GM12878 (cell line): ENCODE results near the gene PROB1. TPM values are rescaled to one million over a fixed set of nuclear protein-coding genes. Genes with fewer than 3 reads are reported as not detected.
A peak's percentile ranks its signal among the peaks of the same experiment; 100 is the strongest.

Experiments
- ATAC-seq: fragments of 200-7000 bp; cut with Tn5 transposase; 3 replicates; pipeline ENCODE4 v1.9.1; 2020; ENCODE audit warnings: mild to moderate bottlenecking, moderate library complexity
- BruUV-seq: library from RNA; stranded (reverse); fragments of 400-500 nt; replicated peaks from 2 replicates; lab custom pipeline; 2021; lab: Mats Ljungman, UMichigan
- CTCF ChIA-PET: fragments of 300-600 bp; sonication (Branson Sonifier 250); formaldehyde crosslinking; extraction: SDS; loops from one replicate; lab custom pipeline; 2021; ENCODE audit warnings: inconsistent platforms; lab: Yijun Ruan, JAX
- POLR2A ChIA-PET: fragments of 350-600 bp; formaldehyde crosslinking; extraction: SDS; loops from one replicate; lab custom pipeline; 2021; ENCODE audit warnings: inconsistent platforms; lab: Charles Lee
- RAD21 ChIA-PET: fragments of 300-600 bp; sonication (Branson Sonifier 250); formaldehyde crosslinking; loops from one replicate; lab custom pipeline; 2023; ENCODE audit warnings: antibody characterized with exemption; ENCODE audit not compliant: unreplicated experiment; lab: Charles Lee
- SMC1A ChIA-PET: fragments of 300-600 bp; sonication (Branson Sonifier 250); formaldehyde crosslinking; loops from one replicate; lab custom pipeline; 2023; ENCODE audit not compliant: unreplicated experiment, uncharacterized antibody; lab: Charles Lee
- DNase-seq: peaks from one replicate; pipeline ENCODE4 v3.0.0-alpha.2; 2011; ENCODE audit warnings: low read depth, low spot score
- FAIRE-seq: peaks from 3 replicates; lab custom pipeline; 2011; peaks lifted over from hg19 to GRCh38; lab: Jason Lieb, UNC
- H2AFZ ChIP-seq: 2 replicates; pipeline ENCODE4 v1.6.0; 2011; ENCODE audit warnings: low read depth, low read length, control low read depth; ENCODE audit not compliant: control insufficient read depth
- H3K27ac ChIP-seq: 2 replicates; pipeline ENCODE4 v1.5.1; 2011; ENCODE audit warnings: control low read depth; ENCODE audit not compliant: control insufficient read depth, insufficient read depth
- H3K27me3 ChIP-seq, 2 experiments: replicated peaks in 1 of 2; 2 replicates each; pipeline versions ENCODE4 v1.6.0 to v1.6.1; 2011; ENCODE audit warnings: low read length in 1 of 2; ENCODE audit not compliant: control insufficient read depth in 2 of 2, insufficient read depth in 2 of 2
- H3K36me3 ChIP-seq, 2 experiments: 2 replicates each; pipeline ENCODE4 v1.5.1; 2011; ENCODE audit warnings: low read length in 1 of 2; ENCODE audit not compliant: control insufficient read depth in 2 of 2, insufficient read depth in 2 of 2
- H3K4me1 ChIP-seq: 2 replicates; pipeline ENCODE4 v1.6.1; 2011; ENCODE audit warnings: mild to moderate bottlenecking, low read length, moderate library complexity, mixed read lengths; ENCODE audit not compliant: control insufficient read depth, insufficient read depth
- H3K4me2 ChIP-seq: 2 replicates; pipeline ENCODE4 v1.6.0; 2011; ENCODE audit warnings: control low read depth; ENCODE audit not compliant: control insufficient read depth, insufficient read depth
- H3K4me3 ChIP-seq: fragments of 200-600 bp; sonication (generic); 2 replicates; pipeline ENCODE4 v1.5.1; 2016
- H3K79me2 ChIP-seq: 2 replicates; pipeline ENCODE4 v1.6.0; 2011; ENCODE audit warnings: low read length; ENCODE audit not compliant: control insufficient read depth, insufficient read depth
- H3K9ac ChIP-seq: 2 replicates; pipeline ENCODE4 v1.8.0; 2011; ENCODE audit warnings: low read length, control low read depth, mixed read lengths; ENCODE audit not compliant: control insufficient read depth, insufficient read depth
- H3K9me3 ChIP-seq: replicated peaks from 3 replicates; pipeline ENCODE4 v1.5.1; 2011; ENCODE audit warnings: mild to moderate bottlenecking, low read length; ENCODE audit not compliant: control insufficient read depth, insufficient read depth
- H4K20me1 ChIP-seq: 2 replicates; pipeline ENCODE4 v1.6.0; 2011; ENCODE audit not compliant: control insufficient read depth, insufficient read depth
- CEBPB ChIP-seq, 2 experiments: fragments of 150-350 bp in 1 of 2; IDR thresholded peaks; 2 replicates each; pipeline ENCODE4 v1.6.1; 2012 to 2014; ENCODE audit warnings: low read depth in 2 of 2, low read length in 2 of 2, borderline replicate concordance in 1 of 2, inconsistent platforms in 1 of 2
- CHD2 ChIP-seq: IDR thresholded peaks from 2 replicates; pipeline ENCODE4 v1.6.1; 2011; ENCODE audit warnings: low read depth, low read length, improper control_type of control experiment, borderline replicate concordance
- ESRRA ChIP-seq: IDR thresholded peaks from 2 replicates; pipeline ENCODE4 v1.6.1; 2012; ENCODE audit warnings: mild to moderate bottlenecking, low read length, improper control_type of control experiment
- EZH2 ChIP-seq: IDR thresholded peaks from 2 replicates; pipeline ENCODE4 v1.6.1; 2012; ENCODE audit warnings: low read depth, mild to moderate bottlenecking, control low read depth, inconsistent platforms, low read length, borderline replicate concordance; ENCODE audit not compliant: control insufficient read depth
- IKZF1 ChIP-seq: fragments of 450-650 bp; conservative IDR thresholded peaks from 2 replicates; pipeline ENCODE4 v1.6.1; 2017; ENCODE audit warnings: antibody characterized with exemption, mild to moderate bottlenecking
- MEF2B ChIP-seq: fragments of 450-650 bp; IDR thresholded peaks from 2 replicates; pipeline ENCODE4 v1.6.1; 2018; ENCODE audit warnings: mild to moderate bottlenecking, moderate library complexity; ENCODE audit not compliant: partially characterized antibody, poor library complexity, severe bottlenecking
- RUNX3 ChIP-seq: IDR thresholded peaks from 2 replicates; pipeline ENCODE4 v1.6.1; 2012; ENCODE audit warnings: low read length, inconsistent platforms
- SIN3A ChIP-seq: IDR thresholded peaks from 2 replicates; pipeline ENCODE4 v1.6.1; 2012; ENCODE audit warnings: low read depth, low read length, improper control_type of control experiment
- SMAD1 ChIP-seq: fragments of 450-650 bp; IDR thresholded peaks from 2 replicates; pipeline ENCODE4 v1.6.1; 2018; ENCODE audit warnings: mild to moderate bottlenecking, low read depth; ENCODE audit not compliant: partially characterized antibody
- WGBS: methylation state at CpG from one replicate; pipeline ENCODE4 v1.1.6; 2016; ENCODE audit warnings: low lambda C conversion rate; ENCODE audit not compliant: insufficient replicate concordance, insufficient coverage; ENCODE audit errors: missing lambda C conversion rate; 5-methylcytosine and 5-hydroxymethylcytosine counted together
- in situ Hi-C: fragments of 300-500 bp; cut with MboI; formaldehyde crosslinking; loops from 9 replicates; pipeline ENCODE4 v1.14.3; 2018; ENCODE audit warnings: mixed read lengths
- intact Hi-C: fragments of 100-400 bp; cut with micrococcal nuclease; formaldehyde crosslinking; loops from one replicate; pipeline ENCODE4 v1.14.2; 2022; ENCODE audit not compliant: unreplicated experiment
- polyA plus RNA-seq, 11 experiments: library from polyadenylated mRNA; depleted of rRNA in 4 of 11; unstranded in 6 of 11; stranded (reverse) in 5 of 11; fragments of >200 nt; fragmentation: Nextera tagmentation in 4 of 11; fragmentation: Illumina TruSeq in 1 of 11; extraction: Ambion mirVana in 4 of 11; extraction: Trizol in 1 of 11; gene quantifications; 1 replicate in 1 of 11; 2 replicates in 10 of 11; pipeline versions ENCODE4 v1.2.1 to v1.2.3, GENCODE V29; 2011 to 2016; ENCODE audit warnings: inconsistent platforms in 2 of 11, missing spikeins in 2 of 11, low read depth in 1 of 11
- total RNA-seq, 4 experiments: library from RNA; depleted of rRNA in 3 of 4; stranded (reverse); fragments of >200 nt in 3 of 4; fragmentation: Illumina TruSeq in 1 of 4; extraction: Trizol in 1 of 4; gene quantifications; 2 replicates each; pipeline versions ENCODE4 v1.2.1 to v1.2.3, GENCODE V29; 2013 to 2021
- TF ChIP-seq, protein P1 (sequence below): fragments of 150-350 bp; IDR thresholded peaks from 2 replicates; pipeline ENCODE4 v1.6.1; 2016; ENCODE audit warnings: low read depth, low read length
- TF ChIP-seq, protein P2 (sequence below): fragments of 150-350 bp; IDR thresholded peaks from 2 replicates; pipeline ENCODE4 v1.6.1; 2014; ENCODE audit warnings: mild to moderate bottlenecking, low read depth, low read length
- TF ChIP-seq, protein P3 (sequence below): fragments of 450-650 bp; IDR thresholded peaks from 2 replicates; pipeline ENCODE4 v1.6.1; 2017; ENCODE audit warnings: antibody characterized with exemption, mild to moderate bottlenecking, moderate library complexity

Gene PROB1
- total and polyA plus RNA-seq, 10 of the 15 experiments (the other 5 are each of a cell fraction or from before 2014, with no cell fraction given): 0.14 to 8.1 (median 2.9) TPM

- RAD21 ChIA-PET: interaction anchor here (0.6 to 5.8 kb wide), 11 partner anchors 11 to 140 kb away, joined by 3 to 42 read pairs (median 3); partner anchors contain the start of genes MATR3 and PAIP2
- FAIRE-seq: no peak
- Histone ChIP-seq H3K4me2 (peak overlapping the region; percentile 73), H2AFZ (peak overlapping the region; percentile 35; the same call in 1 of the 2 replicates), H4K20me1 (no peaks in the 10 kb centered on the region), H3K27me3 (no peaks in the 10 kb centered on the region), H3K27ac (peak overlapping the region; percentile 90), H3K9ac (peak overlapping the region; percentile 97), H3K4me1 (peaks cover 56% of the 10 kb centered on the region), H3K79me2 (peaks cover 64% of the 10 kb centered on the region), H3K9me3 (no peaks in the 10 kb centered on the region), H3K4me3 (peak overlapping the region; percentile 87), H3K36me3 (no peaks in the 10 kb centered on the region; a peak in 2 of 4 replicates)
- POLR2A ChIA-PET: interaction anchor here (0.6 to 6.8 kb wide), 13 partner anchors 11 to 260 kb away, joined by 3 to 74 read pairs (median 4); partner anchors contain the start of genes CXXC5, MATR3, PAIP2 and SPATA24
- WGBS: 25% methylated on average over 7 of the region's 8 CpGs
- intact Hi-C loops (loop anchor here (5.0 kb wide), 1 partner anchor 191 kb away; the partner anchor contains the start of gene SIL1), in situ Hi-C loops (no loop called here)
- no TSS peak for BruUV-seq
- no peak for ATAC-seq
- DNase-seq: no peak
- CTCF ChIA-PET: interaction anchor here (1.0 to 3.2 kb wide), 10 partner anchors 11 to 809 kb away, joined by 3 to 15 read pairs (median 4); partner anchors contain the start of gene PAIP2
- SMC1A ChIA-PET: interaction anchor here (0.8 to 3.9 kb wide), 9 partner anchors 14 to 137 kb away, joined by 3 to 19 read pairs (median 3); partner anchors contain the start of genes PAIP2 and SPATA24
- TF ChIP-seq CEBPB (IDR thresholded peaks at IDR 0.05; ENCODE audit: borderline replicate concordance in 1 of 2, low read depth in 2 of 2, low read length in 2 of 2) (no peak), ESRRA (peak; percentile 85; the same call in 1 of the 2 replicates), EZH2 (no peak), MEF2B (peak; percentile 93), IKZF1 (peak; percentile 72), SIN3A (no peak), RUNX3 (no peak), CHD2 (peak; percentile 88), SMAD1 (no peak)
- TF ChIP-seq, protein P1, sequence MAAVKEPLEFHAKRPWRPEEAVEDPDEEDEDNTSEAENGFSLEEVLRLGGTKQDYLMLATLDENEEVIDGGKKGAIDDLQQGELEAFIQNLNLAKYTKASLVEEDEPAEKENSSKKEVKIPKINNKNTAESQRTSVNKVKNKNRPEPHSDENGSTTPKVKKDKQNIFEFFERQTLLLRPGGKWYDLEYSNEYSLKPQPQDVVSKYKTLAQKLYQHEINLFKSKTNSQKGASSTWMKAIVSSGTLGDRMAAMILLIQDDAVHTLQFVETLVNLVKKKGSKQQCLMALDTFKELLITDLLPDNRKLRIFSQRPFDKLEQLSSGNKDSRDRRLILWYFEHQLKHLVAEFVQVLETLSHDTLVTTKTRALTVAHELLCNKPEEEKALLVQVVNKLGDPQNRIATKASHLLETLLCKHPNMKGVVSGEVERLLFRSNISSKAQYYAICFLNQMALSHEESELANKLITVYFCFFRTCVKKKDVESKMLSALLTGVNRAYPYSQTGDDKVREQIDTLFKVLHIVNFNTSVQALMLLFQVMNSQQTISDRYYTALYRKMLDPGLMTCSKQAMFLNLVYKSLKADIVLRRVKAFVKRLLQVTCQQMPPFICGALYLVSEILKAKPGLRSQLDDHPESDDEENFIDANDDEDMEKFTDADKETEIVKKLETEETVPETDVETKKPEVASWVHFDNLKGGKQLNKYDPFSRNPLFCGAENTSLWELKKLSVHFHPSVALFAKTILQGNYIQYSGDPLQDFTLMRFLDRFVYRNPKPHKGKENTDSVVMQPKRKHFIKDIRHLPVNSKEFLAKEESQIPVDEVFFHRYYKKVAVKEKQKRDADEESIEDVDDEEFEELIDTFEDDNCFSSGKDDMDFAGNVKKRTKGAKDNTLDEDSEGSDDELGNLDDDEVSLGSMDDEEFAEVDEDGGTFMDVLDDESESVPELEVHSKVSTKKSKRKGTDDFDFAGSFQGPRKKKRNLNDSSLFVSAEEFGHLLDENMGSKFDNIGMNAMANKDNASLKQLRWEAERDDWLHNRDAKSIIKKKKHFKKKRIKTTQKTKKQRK: no peak
- TF ChIP-seq, protein P2, sequence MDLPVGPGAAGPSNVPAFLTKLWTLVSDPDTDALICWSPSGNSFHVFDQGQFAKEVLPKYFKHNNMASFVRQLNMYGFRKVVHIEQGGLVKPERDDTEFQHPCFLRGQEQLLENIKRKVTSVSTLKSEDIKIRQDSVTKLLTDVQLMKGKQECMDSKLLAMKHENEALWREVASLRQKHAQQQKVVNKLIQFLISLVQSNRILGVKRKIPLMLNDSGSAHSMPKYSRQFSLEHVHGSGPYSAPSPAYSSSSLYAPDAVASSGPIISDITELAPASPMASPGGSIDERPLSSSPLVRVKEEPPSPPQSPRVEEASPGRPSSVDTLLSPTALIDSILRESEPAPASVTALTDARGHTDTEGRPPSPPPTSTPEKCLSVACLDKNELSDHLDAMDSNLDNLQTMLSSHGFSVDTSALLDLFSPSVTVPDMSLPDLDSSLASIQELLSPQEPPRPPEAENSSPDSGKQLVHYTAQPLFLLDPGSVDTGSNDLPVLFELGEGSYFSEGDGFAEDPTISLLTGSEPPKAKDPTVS: no peak
- TF ChIP-seq, protein P3, sequence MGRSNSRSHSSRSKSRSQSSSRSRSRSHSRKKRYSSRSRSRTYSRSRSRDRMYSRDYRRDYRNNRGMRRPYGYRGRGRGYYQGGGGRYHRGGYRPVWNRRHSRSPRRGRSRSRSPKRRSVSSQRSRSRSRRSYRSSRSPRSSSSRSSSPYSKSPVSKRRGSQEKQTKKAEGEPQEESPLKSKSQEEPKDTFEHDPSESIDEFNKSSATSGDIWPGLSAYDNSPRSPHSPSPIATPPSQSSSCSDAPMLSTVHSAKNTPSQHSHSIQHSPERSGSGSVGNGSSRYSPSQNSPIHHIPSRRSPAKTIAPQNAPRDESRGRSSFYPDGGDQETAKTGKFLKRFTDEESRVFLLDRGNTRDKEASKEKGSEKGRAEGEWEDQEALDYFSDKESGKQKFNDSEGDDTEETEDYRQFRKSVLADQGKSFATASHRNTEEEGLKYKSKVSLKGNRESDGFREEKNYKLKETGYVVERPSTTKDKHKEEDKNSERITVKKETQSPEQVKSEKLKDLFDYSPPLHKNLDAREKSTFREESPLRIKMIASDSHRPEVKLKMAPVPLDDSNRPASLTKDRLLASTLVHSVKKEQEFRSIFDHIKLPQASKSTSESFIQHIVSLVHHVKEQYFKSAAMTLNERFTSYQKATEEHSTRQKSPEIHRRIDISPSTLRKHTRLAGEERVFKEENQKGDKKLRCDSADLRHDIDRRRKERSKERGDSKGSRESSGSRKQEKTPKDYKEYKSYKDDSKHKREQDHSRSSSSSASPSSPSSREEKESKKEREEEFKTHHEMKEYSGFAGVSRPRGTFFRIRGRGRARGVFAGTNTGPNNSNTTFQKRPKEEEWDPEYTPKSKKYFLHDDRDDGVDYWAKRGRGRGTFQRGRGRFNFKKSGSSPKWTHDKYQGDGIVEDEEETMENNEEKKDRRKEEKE: no peak
Measured at GRCh38 chr5:139388198-139388821, 6.6 kb downstream of the PROB1 start.
